Measurements from ENCODE around the gene ADCYAP1.
"Not testable (repeated sequence)": the region's sequence is repeated elsewhere in the genome, so short reads cannot be mapped to it uniquely, and the experiment has no call there.

ADCYAP1 gene

DNA sequence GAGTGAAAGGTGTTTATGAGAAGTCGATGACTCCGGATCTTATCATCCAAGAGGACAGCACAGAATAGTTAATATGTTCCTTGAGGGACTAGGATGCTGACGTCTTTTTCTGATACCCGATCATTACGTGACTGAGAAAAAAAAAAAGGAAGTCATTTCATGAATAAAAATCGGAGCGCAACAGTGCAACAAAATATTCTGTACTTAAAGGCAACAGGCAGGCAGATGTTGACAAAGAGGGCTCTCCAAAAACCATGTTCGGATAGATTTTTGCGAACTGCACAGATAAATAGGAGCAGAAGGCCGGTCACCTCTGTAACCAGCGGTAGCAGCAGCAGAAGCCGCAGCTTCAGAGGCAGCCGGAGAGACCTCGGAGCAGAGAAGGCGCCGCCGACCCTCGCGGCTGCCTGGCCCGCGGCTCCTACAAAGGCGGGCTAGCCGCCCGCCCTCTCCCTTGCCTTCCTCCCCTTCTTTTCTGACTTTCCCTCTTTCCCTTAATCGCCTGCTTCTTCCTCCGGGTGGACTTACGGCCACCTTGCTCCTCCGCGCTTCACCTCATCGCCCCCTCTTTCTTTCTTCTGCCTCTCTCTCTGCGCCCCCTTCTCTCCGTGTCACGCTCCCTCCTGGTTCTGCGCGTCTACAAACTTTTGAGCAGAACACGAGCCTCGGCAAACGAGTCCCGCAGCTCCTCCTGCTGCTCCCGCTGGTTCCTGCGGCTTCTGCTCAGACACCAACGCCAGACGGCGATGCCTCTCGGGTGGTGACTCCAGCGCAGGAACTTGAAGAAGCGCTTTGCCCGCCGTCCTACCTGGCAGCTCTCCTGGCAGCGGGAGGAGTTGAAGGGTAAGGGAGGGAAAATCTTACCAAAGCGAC lies at the start of gene ADCYAP1:
TSS of gene ADCYAP1 (plus strand) at position 654 of the 873 bp plus-strand sequence. CDS start 516 bp downstream, outside the sequence.
- DNase-seq (ENCODE audit: low read depth in 2 of 2): no peak

DNA sequence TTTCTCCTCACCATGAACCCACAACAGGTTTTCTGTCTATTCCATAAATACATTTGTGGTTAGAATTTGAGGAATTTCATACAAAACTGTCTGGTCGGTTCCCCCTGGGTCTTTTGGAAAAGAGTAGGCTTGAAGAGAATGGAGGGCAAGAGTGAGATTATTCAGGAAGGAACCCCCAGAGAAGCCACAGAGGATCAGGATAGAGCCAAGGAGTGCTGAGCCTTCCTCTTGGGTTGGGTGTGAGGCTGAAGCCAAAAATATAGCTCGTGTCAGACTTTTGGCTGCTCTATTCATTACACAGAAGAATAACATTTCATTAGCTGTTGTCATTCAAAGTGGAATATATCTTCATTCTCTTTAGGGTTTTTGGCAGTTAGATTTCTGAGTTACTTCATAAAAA lies 46.7 kb upstream of the ADCYAP1 start:
- no peak for DNase-seq (ENCODE audit: low read depth in 2 of 2)

GRCh38 chr18:864872-865273 lies 39.8 kb upstream of the ADCYAP1 start:
- peak; percentile 38 to 51 for DNase-seq (ENCODE audit: low read depth in 2 of 2)

DNA sequence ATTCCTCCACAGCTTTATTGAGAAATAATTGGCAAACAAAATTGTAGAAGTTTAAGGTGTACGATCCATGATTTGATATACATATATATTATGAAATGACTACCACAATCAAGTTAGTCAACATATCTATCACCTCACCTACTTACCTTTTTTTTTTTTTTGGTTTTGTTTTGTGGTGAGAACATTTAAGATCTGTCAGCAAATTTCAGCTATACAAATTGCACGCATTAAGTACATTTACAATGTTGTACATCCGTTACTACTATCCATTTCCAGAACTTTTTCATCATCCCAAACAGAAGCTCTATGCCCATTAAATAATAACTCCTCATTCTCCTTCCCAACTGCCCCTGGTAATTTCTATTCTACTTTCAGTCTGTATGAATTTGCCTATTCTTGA lies 37.4 kb upstream of the ADCYAP1 start:
- no peak for DNase-seq (ENCODE audit: low read depth in 2 of 2)

DNA sequence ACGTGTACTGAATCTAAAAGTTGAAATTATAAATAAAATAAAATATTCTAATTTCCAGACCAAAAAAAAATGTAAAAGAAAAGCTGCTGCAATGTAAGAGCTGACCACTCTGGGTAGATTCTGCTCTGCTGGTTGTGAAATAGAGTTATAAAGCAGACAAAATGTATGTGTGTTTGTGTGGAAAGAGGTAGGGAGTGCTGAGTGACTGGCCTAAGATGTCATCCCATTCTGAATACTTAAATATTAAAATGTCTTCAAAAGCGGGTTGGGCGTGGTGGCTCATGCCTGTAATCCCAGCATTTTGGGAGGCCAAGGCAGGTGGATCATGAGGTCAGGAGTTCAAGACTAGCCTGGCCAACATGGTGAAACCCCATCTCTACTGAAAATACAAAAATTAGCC lies 31.2 kb upstream of the ADCYAP1 start:
- not testable (repeated sequence) for DNase-seq (ENCODE audit: low read depth in 2 of 2)

DNA sequence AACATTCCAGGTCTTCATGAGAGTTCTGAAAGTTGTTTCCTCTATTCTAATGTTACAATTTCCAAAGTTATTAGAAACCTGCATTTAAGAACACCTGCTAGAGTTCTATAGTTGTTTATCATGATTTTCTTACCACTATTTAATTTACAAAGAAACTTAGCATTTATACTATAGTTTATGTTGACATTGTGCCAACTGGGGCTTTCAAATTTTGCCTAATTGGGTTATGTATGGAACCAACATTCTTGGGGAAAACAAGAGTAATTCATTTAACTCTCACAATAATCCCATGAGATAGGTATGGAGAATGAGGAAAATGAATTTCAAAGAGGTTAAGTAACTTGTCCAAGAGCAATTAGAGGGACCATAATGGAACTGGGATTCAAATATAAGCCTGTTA lies 28.8 kb upstream of the ADCYAP1 start:
- no peak for DNase-seq (ENCODE audit: low read depth in 2 of 2)

DNA sequence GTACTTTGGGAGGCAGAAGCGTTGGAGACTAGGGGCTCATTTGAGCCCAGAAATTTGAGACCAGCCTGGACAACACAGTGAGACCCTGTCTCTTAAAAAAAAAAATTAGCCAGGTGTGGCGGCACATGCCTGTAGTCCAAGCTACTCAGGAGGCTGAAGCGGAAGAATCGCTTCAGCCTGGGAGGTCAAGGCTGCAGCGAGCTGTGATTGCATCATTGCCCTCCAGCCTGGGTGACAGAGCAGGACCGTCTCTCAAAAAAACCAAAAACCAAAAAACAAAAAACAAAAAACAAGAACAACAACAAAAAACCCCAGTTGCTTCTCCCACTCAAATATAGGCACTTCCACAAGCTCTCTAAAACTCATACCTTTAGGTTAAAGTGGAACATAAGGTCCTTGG lies 27.4 kb upstream of the ADCYAP1 start:
- DNase-seq (ENCODE audit: low read depth in 2 of 2): no peak

GRCh38 chr18:886076-886475 lies 18.6 kb upstream of the ADCYAP1 start:
- DNase-seq (ENCODE audit: low read depth in 2 of 2): no peak

DNA sequence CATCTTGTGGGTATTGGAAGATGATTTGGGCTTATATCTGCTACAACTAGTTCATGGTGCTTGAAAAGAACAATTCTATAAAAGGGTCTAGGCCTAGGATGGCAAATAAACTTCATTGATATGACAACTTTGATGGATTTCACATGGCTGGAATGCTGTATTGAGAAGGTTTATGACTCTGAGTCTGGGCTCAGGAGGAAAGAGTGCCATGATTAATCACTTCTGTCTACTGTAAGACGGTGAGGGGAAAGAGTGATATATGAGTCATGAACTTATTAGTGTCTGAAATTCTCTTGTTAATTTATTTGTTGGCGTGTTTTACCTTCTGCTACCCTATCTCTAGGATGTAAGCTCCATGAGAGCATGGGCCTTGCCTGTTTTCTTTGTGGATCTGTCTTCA lies 17.0 kb upstream of the ADCYAP1 start:
- DNase-seq (ENCODE audit: low read depth in 2 of 2): no peak

DNA sequence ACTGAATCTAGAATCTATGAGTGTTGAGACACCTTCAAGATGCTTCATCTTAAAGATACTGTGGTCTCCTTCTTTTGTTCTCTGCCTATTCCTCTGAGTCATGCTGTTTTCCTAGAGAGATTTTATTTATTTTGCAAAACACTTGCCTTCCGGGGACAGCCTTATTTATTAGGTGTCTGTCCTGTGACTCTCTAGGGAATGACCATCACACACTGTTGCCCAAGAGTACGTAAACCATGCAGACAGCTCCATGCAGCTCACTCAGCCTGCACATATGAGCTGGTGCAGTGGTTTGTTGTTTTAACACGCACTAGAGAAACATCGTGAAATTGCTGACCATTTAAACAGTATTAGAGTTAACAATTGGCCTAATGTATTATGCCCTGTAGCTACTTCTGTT lies 12.4 kb upstream of the ADCYAP1 start:
- no peak for DNase-seq (ENCODE audit: low read depth in 2 of 2)

GRCh38 chr18:896315-896714 lies 8.4 kb upstream of the ADCYAP1 start:
- DNase-seq (ENCODE audit: low read depth in 2 of 2): no peak

GRCh38 chr18:901761-902160 lies 2.9 kb upstream of the ADCYAP1 start:
- no peak for DNase-seq (ENCODE audit: low read depth in 2 of 2)

DNA sequence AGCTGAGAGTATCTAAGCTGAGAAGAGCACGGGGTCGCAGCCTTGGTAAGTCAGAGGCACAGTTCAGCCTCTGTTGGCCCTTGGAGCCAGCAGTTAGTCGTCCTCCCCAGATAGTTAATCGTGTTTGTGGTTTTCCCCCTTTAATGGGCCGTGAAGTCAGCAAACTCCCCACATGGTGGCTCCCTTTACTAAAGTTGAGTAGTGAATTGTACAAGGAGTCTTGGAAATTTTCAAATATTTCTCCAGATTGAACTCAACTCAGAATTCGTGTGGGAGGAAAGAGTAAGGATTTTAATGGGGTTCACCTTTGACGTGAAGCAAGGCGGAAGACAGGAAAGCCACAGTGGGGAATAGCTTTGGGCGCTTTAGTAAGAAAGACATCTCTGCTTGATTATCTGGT lies 2.4 kb upstream of the ADCYAP1 start:
- DNase-seq (ENCODE audit: low read depth in 2 of 2): no peak

DNA sequence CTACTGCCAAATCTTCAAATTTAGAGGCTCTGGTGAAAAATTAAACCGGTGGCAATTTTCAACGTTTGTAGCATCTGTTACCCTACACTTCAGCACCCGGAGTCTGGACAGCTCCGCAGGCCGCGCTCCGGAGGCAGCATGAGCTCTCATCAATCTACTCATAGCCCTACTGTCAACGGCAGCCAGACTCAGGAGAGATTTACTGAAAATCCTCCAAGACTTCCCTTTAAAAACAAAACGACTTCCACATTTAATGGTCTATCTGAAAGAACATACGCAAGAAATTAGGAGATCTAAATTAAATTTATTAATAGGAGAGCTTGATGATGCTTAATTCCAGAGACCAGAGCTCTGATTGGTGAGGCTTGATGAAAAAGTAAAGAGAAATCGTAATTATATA lies 970 bp upstream of the ADCYAP1 start:
- DNase-seq (ENCODE audit: low read depth in 2 of 2): peak; percentile 24 to 42

DNA sequence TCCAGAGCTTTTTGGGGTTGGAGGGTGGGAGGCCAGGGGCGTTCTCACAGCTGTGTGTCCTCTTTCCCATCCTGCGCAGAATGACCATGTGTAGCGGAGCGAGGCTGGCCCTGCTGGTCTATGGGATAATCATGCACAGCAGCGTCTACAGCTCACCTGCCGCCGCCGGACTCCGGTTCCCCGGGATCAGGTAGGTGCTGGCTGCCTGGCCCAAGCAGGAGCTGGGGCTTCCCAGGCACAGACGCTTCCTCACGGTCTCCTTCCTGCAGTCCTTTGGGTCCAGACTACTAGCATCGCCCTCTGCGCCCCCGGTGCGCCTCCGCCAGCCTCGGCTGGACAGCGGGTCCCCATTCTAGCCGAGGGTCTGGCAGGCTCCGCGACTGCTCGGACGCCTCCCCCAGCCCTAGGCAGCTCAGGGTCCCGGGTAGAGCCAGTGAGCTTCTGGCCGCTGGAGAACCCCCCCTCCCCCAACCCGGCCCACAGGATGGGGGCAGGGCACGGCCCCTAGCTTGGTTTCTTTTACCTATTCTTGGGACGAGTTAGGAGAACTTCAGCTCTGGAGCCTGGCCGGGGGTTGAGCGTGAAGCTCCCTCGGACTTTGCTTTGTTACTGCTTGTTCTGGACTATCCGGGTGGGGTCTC lies 756 bp downstream of the ADCYAP1 start:
- no peak for DNase-seq (ENCODE audit: low read depth in 2 of 2)

- no peak for DNase-seq (ENCODE audit: low read depth in 2 of 2)
Observed at GRCh38 chr18:905948-906415, 1.3 kb downstream of the ADCYAP1 start.

DNA sequence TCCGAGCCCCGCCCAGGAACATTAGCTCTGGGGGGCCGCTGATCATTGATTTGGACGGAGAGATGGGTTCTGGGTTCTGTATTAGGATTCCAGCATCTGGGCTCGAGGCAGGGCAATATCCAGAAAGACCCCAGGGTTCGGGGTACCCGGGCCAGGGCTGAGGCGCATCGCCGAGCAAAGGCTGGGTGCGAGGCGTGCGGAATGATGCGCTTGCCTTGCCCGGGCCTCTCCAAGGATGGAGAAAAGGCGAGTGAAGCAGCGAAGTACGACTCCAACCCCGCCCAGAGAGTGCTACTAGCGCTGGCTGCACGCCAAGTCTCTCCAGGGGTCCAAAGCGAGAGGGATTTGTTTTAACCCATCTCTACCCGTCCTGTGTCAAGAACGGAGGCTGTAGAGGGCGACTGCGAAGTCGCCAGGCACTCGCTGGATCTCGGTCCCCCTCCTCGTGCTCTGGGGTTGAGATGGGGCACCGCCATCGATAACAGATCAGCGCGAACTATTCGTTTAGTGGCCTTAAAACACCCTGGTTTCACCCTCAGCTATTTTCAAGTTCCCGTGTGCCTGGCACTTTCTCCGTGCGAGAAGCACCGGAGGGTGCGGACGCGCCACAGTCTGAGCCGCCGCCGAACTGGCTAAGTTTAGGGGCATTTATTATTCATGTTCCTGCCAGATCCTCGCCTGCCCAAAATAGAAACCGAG lies 1.9 kb downstream of the ADCYAP1 start:
- DNase-seq (ENCODE audit: low read depth in 2 of 2): no peak

- no peak for DNase-seq (ENCODE audit: low read depth in 2 of 2)
Observed at GRCh38 chr18:907115-907884, 2.6 kb downstream of the ADCYAP1 start.

DNA sequence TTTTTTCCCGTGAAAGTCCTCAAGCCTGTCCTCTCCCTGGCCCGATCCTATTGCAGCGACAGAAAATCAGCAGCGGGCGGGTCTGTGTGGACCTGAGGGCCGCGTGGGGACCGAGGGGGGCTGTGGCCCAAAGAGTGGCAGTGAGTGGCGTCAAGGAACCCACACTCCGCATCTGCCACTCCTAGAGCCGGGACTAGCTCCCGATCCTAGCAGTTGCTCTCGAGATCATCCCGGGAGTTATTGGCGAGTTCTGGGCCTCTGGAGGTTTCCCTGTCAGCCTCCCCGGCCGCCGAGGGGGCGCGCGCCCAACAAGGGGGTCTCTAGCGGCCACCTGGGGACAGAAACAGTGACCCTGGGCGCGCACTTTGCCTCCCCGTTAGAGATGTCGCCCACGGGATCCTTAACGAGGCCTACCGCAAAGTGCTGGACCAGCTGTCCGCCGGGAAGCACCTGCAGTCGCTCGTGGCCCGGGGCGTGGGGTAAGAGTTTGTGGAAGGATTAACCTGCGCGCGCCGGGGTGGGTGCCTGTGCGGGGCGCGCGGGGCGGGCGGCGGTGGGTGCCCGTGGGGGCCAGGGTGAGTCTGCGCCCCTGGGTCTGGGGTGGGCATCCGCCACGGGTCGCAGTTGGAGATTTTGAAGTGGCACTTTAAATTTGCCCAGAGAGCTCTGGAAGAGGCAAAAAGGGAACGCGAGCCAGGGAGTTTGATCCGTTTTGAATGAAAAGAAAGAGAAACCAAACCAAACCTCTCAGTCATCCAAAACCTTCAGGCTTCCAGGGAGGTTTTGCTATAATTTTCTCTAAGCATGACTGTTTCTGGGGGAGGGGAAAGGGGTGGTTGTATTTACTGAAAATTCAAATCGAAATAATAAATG lies 3.5 kb downstream of the ADCYAP1 start:
- DNase-seq (ENCODE audit: low read depth in 2 of 2): no peak

DNA sequence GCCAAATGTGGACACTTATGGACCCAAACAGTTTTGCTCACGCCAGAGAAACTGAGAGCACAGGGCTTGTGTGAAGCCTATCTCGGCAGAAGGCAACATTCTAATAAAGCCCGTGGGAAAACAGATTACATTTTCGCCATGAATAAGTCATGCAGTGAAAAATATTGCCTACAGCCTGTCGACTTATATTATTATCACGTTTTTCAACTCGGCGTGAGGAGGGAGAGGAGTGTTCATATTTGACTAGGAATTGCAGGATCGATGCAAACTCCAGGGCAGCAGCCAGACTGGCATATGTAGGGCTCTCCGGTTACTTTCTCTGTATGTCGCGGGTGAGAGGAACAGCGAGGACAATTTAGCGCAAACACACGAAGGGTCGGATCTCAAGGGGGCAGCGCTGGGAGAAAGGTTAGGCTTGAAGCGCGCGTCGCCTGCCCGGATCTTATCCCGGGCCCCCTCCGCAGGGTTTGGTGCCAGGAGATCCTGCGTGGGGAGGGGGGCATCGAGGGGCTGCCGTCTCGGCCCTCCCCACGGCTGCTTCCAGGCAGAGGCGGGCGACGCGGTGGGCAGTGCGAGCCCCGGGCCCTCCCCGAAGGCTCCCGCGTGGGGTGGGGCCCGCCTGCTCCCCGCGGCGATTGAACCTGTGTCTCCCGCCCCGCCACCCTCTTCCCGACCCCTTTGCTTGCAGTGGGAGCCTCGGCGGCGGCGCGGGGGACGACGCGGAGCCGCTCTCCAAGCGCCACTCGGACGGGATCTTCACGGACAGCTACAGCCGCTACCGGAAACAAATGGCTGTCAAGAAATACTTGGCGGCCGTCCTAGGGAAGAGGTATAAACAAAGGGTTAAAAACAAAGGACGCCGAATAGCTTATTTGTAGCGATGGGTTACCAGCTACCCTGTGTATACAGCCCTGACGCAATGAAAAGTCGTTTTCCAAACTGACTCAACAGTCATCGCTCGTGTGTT lies 4.4 kb downstream of the ADCYAP1 start:
- no peak for DNase-seq (ENCODE audit: low read depth in 2 of 2)

All from stimulated activated CD4-positive, alpha-beta T cell treated with anti-CD3 and anti-CD28 coated beads, Interleukin-15, amount 100 ng/mL, for 48 hours (primary cell).